Vein endothelial cell (primary cell): ENCODE measurements around the gene ADCY5. TPM values are rescaled to one million over a fixed set of nuclear protein-coding genes. Genes with fewer than 3 reads are reported as not detected.

Experiments used
- total RNA-seq: library from RNA; depleted of rRNA; stranded (reverse); fragments of >200 nt; gene quantifications from 2 replicates; pipeline ENCODE4 v1.2.3, GENCODE V29; 2012

Gene ADCY5
- total RNA-seq = not detected in 2 replicates

DNA sequence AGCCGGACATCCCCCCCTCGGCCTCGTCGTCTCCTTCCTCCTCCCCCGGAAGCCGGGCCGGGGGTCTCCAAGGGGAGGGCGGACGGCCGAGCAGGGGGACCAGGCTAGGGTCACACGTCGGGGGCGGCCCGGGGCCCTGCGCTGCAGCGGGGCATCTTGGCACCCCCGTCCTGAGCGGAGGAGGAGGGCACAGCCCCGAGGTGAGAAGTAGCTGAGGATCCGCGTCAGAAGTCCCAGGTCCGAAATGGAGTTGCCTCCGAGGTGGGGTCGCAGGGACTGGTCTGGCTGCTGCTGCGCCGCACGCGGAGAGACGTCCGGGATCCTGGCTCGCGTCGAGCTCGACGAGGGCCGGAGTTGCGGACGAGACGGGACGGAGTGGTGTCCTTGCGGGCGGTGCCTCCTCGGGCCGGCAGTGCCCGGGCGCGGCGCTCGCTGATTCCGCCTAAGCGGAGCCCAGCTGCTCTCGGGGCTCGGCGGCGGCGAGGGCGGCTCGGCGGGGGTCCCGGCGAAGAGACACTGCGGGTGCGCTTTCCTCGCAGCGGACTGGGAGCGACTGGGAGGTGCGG lies at the start of gene ADCY5:
TSS of gene ADCY5 (minus strand) at position 555 of the 566 bp plus-strand sequence. CDS start at position 10, 545 bp downstream.

Other genes starting within 250 kb of the ADCY5 start
- gene SEC22A, start 247.1 kb downstream of the ADCY5 start, total RNA-seq = 24.2 and 25.2 TPM in 2 replicates
- gene HACD2, start 136.0 kb upstream of the ADCY5 start, total RNA-seq = 16.3 and 20.8 TPM in 2 replicates